ENCODE measurements around the gene ITGA8.

ITGA8 gene

GRCh38 chr10:15472008-15472407 lies 247.7 kb downstream of the ITGA8 start:
- peaks cover 24% of the 10 kb centered on the region for H3K4me1 ChIP-seq (ENCODE audit: control insufficient read depth, low read depth, low read length)
- no peaks in the 10 kb centered on the region for H3K9me3 ChIP-seq (ENCODE audit: control insufficient read depth, low read depth, low read length)
- H3K27me3 ChIP-seq (ENCODE audit: control insufficient read depth, insufficient read depth, low read length) = peaks cover 84% of the 10 kb centered on the region
- no peaks in the 10 kb centered on the region for H3K36me3 ChIP-seq (ENCODE audit: control insufficient read depth, low read depth, low read length)
- H3K9ac ChIP-seq (ENCODE audit: low read length) = no peak overlapping the region
- no peak overlapping the region for H3K4me3 ChIP-seq (ENCODE audit: low read length)
- H3K27ac ChIP-seq (ENCODE audit: low read length) = no peak overlapping the region

- H3K4me3 ChIP-seq (ENCODE audit: low read length) = no peak overlapping the region
- no peaks in the 10 kb centered on the region for H3K9me3 ChIP-seq (ENCODE audit: control insufficient read depth, low read depth, low read length)
- H3K36me3 ChIP-seq (ENCODE audit: control insufficient read depth, low read depth, low read length) = no peaks in the 10 kb centered on the region
- no peak overlapping the region for H3K27ac ChIP-seq (ENCODE audit: low read length)
- peaks cover 59% of the 10 kb centered on the region for H3K27me3 ChIP-seq (ENCODE audit: control insufficient read depth, insufficient read depth, low read length)
- peaks cover 22% of the 10 kb centered on the region for H3K4me1 ChIP-seq (ENCODE audit: control insufficient read depth, low read depth, low read length)
- no peak overlapping the region for H3K9ac ChIP-seq (ENCODE audit: low read length)
These were observed 250.6 kb downstream of the ITGA8 start for GRCh38 chr10:15469111-15469510.

- Histone ChIP-seq H3K36me3 (ENCODE audit: control insufficient read depth, low read depth, low read length) (no peaks in the 10 kb centered on the region), H3K9me3 (ENCODE audit: control insufficient read depth, low read depth, low read length) (no peaks in the 10 kb centered on the region), H3K4me1 (ENCODE audit: control insufficient read depth, low read depth, low read length) (no peaks in the 10 kb centered on the region), H3K27me3 (ENCODE audit: control insufficient read depth, insufficient read depth, low read length) (peaks cover 13% of the 10 kb centered on the region), H3K9ac (ENCODE audit: low read length) (no peak overlapping the region), H3K4me3 (ENCODE audit: low read length) (no peak overlapping the region), H3K27ac (ENCODE audit: low read length) (no peak overlapping the region)
These were observed 255.3 kb downstream of the ITGA8 start for GRCh38 chr10:15464381-15464780.
